ENCODE results near the gene TSC22D2.
A peak's percentile ranks its signal among the peaks of the same experiment; 100 is the strongest.

The TSC22D2 gene

DNA sequence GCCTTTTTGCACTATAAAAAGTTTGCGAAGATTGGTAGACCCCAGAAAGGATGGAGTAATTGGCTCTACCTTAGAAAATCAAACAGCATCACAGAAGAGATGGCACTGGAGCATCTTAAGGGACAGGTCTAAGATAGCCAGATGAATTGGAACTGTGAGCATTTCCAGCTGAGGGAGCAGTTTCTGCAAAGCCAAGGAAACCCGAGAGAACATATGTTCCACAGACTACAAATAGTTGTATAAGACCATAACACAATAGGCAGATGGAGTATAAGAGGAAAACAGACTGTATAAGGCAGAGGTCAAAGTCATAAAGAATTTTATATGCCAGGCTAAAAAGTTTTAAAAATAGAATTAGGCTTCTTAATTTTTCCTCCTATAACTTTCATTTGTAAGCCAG is 46.0 kb downstream of the TSC22D2 start:
- DNase-seq (ENCODE audit: insufficient read length) (no peak), FAIRE-seq (no peak)
- no peak for TF ChIP-seq POLR2A (IDR thresholded peaks at IDR 0.05; ENCODE audit: low read depth, low read length)
- no peak for TF ChIP-seq TAF1 (IDR thresholded peaks at IDR 0.05; ENCODE audit: borderline replicate concordance, low read depth, low read length)
- no peak for TF ChIP-seq POLR2AphosphoS5 (IDR thresholded peaks at IDR 0.05; ENCODE audit: low read depth, low read length)

GRCh38 chr3:150454622-150455021 is 46.5 kb downstream of the TSC22D2 start:
- no peak for FAIRE-seq

GRCh38 chr3:150455341-150455740 is 47.2 kb downstream of the TSC22D2 start:
- no peak for FAIRE-seq
- DNase-seq (ENCODE audit: insufficient read length): no peak
- TF ChIP-seq TAF1 (IDR thresholded peaks at IDR 0.05; ENCODE audit: borderline replicate concordance, low read depth, low read length) (no peak), POLR2AphosphoS5 (IDR thresholded peaks at IDR 0.05; ENCODE audit: low read depth, low read length) (no peak), POLR2A (IDR thresholded peaks at IDR 0.05; ENCODE audit: low read depth, low read length) (no peak)

More at GRCh38 chr3:150454622-150455021, 46.5 kb downstream of the TSC22D2 start:
- no peak for TF ChIP-seq POLR2A (IDR thresholded peaks at IDR 0.05; ENCODE audit: low read depth, low read length)
- TF ChIP-seq POLR2AphosphoS5 (IDR thresholded peaks at IDR 0.05; ENCODE audit: low read depth, low read length): no peak
- no peak for TF ChIP-seq TAF1 (IDR thresholded peaks at IDR 0.05; ENCODE audit: borderline replicate concordance, low read depth, low read length)
- no peak for DNase-seq (ENCODE audit: insufficient read length)

- FAIRE-seq: peak; percentile 5
- TF ChIP-seq POLR2A (IDR thresholded peaks at IDR 0.05; ENCODE audit: low read depth, low read length) (no peak), POLR2AphosphoS5 (IDR thresholded peaks at IDR 0.05; ENCODE audit: low read depth, low read length) (no peak), TAF1 (IDR thresholded peaks at IDR 0.05; ENCODE audit: borderline replicate concordance, low read depth, low read length) (no peak)
- DNase-seq (ENCODE audit: insufficient read length): no peak
These were observed 49.9 kb downstream of the TSC22D2 start for GRCh38 chr3:150458001-150458400.

DNA sequence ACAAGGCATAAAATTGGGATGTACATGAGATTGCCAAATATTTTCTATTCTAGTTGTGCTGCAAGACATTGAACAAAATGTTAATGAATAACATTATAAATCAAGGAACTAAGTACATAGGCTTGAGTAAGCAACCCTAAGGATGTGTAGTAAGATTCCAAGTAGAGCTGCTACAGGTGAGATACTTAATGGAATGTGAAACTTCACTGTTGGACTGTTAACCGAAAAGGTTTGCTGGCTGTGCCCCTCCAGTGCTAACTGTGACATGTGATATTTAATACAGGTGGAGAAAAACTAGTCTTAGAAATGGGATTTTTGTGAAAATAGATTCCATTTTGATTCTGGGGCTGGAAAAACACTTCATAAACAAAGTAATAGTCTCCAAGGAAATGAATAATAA is 52.4 kb downstream of the TSC22D2 start:
- FAIRE-seq (no peak), DNase-seq (ENCODE audit: insufficient read length) (no peak)
- TF ChIP-seq POLR2AphosphoS5 (IDR thresholded peaks at IDR 0.05; ENCODE audit: low read depth, low read length) (no peak), POLR2A (IDR thresholded peaks at IDR 0.05; ENCODE audit: low read depth, low read length) (no peak), TAF1 (IDR thresholded peaks at IDR 0.05; ENCODE audit: borderline replicate concordance, low read depth, low read length) (no peak)

- FAIRE-seq: no peak
- DNase-seq (ENCODE audit: insufficient read length): no peak
- TF ChIP-seq TAF1 (IDR thresholded peaks at IDR 0.05; ENCODE audit: borderline replicate concordance, low read depth, low read length) (no peak), POLR2AphosphoS5 (IDR thresholded peaks at IDR 0.05; ENCODE audit: low read depth, low read length) (no peak), POLR2A (IDR thresholded peaks at IDR 0.05; ENCODE audit: low read depth, low read length) (no peak)
These were observed 53.3 kb downstream of the TSC22D2 start for GRCh38 chr3:150461399-150461798.

DNA sequence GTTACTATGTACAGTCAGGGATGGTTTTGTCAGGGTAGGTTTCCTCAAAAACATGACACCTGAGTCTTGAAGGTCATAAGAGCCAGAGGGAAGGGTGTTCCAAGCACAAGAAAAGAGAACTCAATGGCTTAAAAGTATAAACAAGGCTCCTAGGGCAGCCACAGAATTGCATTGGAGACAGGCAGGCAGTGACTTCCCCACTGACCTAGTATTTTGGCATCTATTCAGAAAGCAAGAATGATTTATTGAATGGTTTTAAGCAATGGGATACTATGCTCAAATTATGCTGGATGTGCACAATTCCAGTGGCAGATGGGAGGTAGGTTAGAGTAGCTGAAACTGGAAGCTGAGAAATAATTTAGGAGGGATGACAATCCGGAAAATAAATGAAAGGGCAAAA is 54.0 kb downstream of the TSC22D2 start:
- DNase-seq (ENCODE audit: insufficient read length) (no peak), FAIRE-seq (no peak)
- no peak for TF ChIP-seq TAF1 (IDR thresholded peaks at IDR 0.05; ENCODE audit: borderline replicate concordance, low read depth, low read length)
- TF ChIP-seq POLR2AphosphoS5 (IDR thresholded peaks at IDR 0.05; ENCODE audit: low read depth, low read length): no peak
- TF ChIP-seq POLR2A (IDR thresholded peaks at IDR 0.05; ENCODE audit: low read depth, low read length): no peak

DNA sequence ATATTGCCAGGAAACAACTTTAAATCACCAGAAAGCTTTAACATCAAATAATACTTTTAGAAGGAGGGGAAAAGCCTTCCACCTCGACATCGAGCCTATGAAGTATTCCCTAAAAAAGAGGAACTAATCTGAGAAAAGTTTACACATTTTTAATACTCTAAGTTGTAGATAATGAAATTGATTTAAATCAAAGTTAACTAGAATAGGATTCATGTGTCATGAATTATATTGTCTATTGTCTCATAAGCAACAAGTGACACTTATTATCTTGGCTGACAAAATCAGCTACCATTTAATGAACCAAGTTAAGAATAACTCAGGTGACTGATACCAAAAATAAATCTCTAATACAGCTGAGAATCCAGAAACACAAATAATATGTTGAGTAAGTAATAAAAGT is 56.6 kb downstream of the TSC22D2 start:
- DNase-seq (ENCODE audit: insufficient read length) (no peak), FAIRE-seq (no peak)
- TF ChIP-seq TAF1 (IDR thresholded peaks at IDR 0.05; ENCODE audit: borderline replicate concordance, low read depth, low read length) (no peak), POLR2AphosphoS5 (IDR thresholded peaks at IDR 0.05; ENCODE audit: low read depth, low read length) (no peak), POLR2A (IDR thresholded peaks at IDR 0.05; ENCODE audit: low read depth, low read length) (no peak)

- no peak for DNase-seq (ENCODE audit: insufficient read length)
- TF ChIP-seq POLR2A (IDR thresholded peaks at IDR 0.05; ENCODE audit: low read depth, low read length) (no peak), TAF1 (IDR thresholded peaks at IDR 0.05; ENCODE audit: borderline replicate concordance, low read depth, low read length) (no peak), POLR2AphosphoS5 (IDR thresholded peaks at IDR 0.05; ENCODE audit: low read depth, low read length) (no peak)
- FAIRE-seq: no peak
These were observed 59.3 kb downstream of the TSC22D2 start for GRCh38 chr3:150467381-150467780.

GRCh38 chr3:150469031-150469930 is 61.2 kb downstream of the TSC22D2 start:
- DNase-seq (ENCODE audit: insufficient read length): no peak
- TF ChIP-seq TAF1 (IDR thresholded peaks at IDR 0.05; ENCODE audit: borderline replicate concordance, low read depth, low read length): no peak
- no peak for TF ChIP-seq POLR2A (IDR thresholded peaks at IDR 0.05; ENCODE audit: low read depth, low read length)
- TF ChIP-seq POLR2AphosphoS5 (IDR thresholded peaks at IDR 0.05; ENCODE audit: low read depth, low read length): no peak
- no peak for FAIRE-seq

GRCh38 chr3:150469931-150470740 is 62.0 kb downstream of the TSC22D2 start:
- no peak for FAIRE-seq
- DNase-seq (ENCODE audit: insufficient read length): no peak
- no peak for TF ChIP-seq POLR2A (IDR thresholded peaks at IDR 0.05; ENCODE audit: low read depth, low read length)
- TF ChIP-seq TAF1 (IDR thresholded peaks at IDR 0.05; ENCODE audit: borderline replicate concordance, low read depth, low read length): no peak
- TF ChIP-seq POLR2AphosphoS5 (IDR thresholded peaks at IDR 0.05; ENCODE audit: low read depth, low read length): no peak

Measured in GM12892 (cell line).